IMR-90 (cell line): ENCODE measurements around the gene GH1. TPM values are rescaled to one million over a fixed set of nuclear protein-coding genes. Genes with fewer than 3 reads are reported as not detected.
"Not testable (repeated sequence)": the region's sequence is repeated elsewhere in the genome, so short reads cannot be mapped to it uniquely, and the experiment has no call there.

Source experiments
- ATAC-seq: fragments of 200-7000 bp; cut with Tn5 transposase; 2 replicates; pipeline ENCODE4 v1.9.1; 2020; ENCODE audit warnings: low read depth, mild to moderate bottlenecking, moderate library complexity
- BruUV-seq: library from RNA; stranded (reverse); fragments of 400-500 nt; replicated peaks from 2 replicates; lab custom pipeline; 2021; lab: Mats Ljungman, UMichigan
- CTCF ChIA-PET: fragments of 300-600 bp; formaldehyde crosslinking; extraction: SDS; loops from one replicate; lab custom pipeline; 2021; ENCODE audit warnings: antibody characterized with exemption; lab: Yijun Ruan, JAX
- POLR2A ChIA-PET: fragments of 300-600 bp; sonication (Branson Sonifier 250); formaldehyde crosslinking; loops from one replicate; lab custom pipeline; 2022; ENCODE audit warnings: antibody characterized with exemption; ENCODE audit not compliant: unreplicated experiment; lab: Charles Lee
- DNase-seq: peaks from one replicate; pipeline ENCODE4 v3.0.0; 2013
- H2AFZ ChIP-seq: replicated peaks from 2 replicates; pipeline ENCODE3; 2013; ENCODE audit warnings: low read length, mild to moderate bottlenecking; ENCODE audit not compliant: poor library complexity
- H2AK5ac ChIP-seq: 2 replicates; pipeline ENCODE4 v1.6.1; 2013; ENCODE audit warnings: low read depth, low read length, inconsistent platforms
- H2AK9ac ChIP-seq: replicated peaks from 2 replicates; pipeline ENCODE3; 2013; ENCODE audit warnings: mild to moderate bottlenecking, low read depth, low read length, moderate library complexity; ENCODE audit not compliant: poor library complexity
- H2BK120ac ChIP-seq: 2 replicates; pipeline ENCODE4 v1.6.1; 2013; ENCODE audit warnings: low read depth, low read length, inconsistent platforms
- H2BK15ac ChIP-seq: 3 replicates; pipeline ENCODE4 v1.6.1; 2013; ENCODE audit warnings: low read depth, low read length, inconsistent platforms
- H2BK20ac ChIP-seq: 2 replicates; pipeline ENCODE4 v1.6.1; 2013; ENCODE audit warnings: low read depth, mild to moderate bottlenecking, inconsistent platforms, low read length, moderate library complexity
- H2BK5ac ChIP-seq: 2 replicates; pipeline ENCODE4 v1.6.1; 2013; ENCODE audit warnings: mild to moderate bottlenecking, low read depth, low read length, inconsistent platforms; ENCODE audit not compliant: poor library complexity, severe bottlenecking
- H3K14ac ChIP-seq: replicated peaks from 2 replicates; pipeline ENCODE4 v1.6.1; 2013; ENCODE audit warnings: low read depth, low read length, inconsistent platforms
- H3K18ac ChIP-seq: 2 replicates; pipeline ENCODE4 v1.6.1; 2013; ENCODE audit warnings: low read depth, low read length, control low read depth
- H3K23ac ChIP-seq: 2 replicates; pipeline ENCODE4 v1.6.1; 2013; ENCODE audit warnings: low read depth, low read length, inconsistent platforms
- H3K27ac ChIP-seq: 2 replicates; pipeline ENCODE4 v1.5.1; 2013; ENCODE audit warnings: mild to moderate bottlenecking, control low read depth, low read length; ENCODE audit not compliant: insufficient read depth
- H3K27me3 ChIP-seq: 2 replicates; pipeline ENCODE4 v1.6.1; 2013; ENCODE audit warnings: low read length; ENCODE audit not compliant: control insufficient read depth, insufficient read depth
- H3K36me3 ChIP-seq: 2 replicates; pipeline ENCODE4 v1.6.1; 2013; ENCODE audit warnings: low read length, mixed read lengths; ENCODE audit not compliant: control insufficient read depth, insufficient read depth
- H3K4ac ChIP-seq: 2 replicates; pipeline ENCODE4 v1.6.1; 2013; ENCODE audit warnings: low read depth, low read length, inconsistent platforms
- H3K4me1 ChIP-seq: 2 replicates; pipeline ENCODE4 v1.6.1; 2013; ENCODE audit warnings: low read length, mixed read lengths; ENCODE audit not compliant: control insufficient read depth, insufficient read depth
- H3K4me2 ChIP-seq: 2 replicates; pipeline ENCODE4 v1.6.1; 2013; ENCODE audit warnings: low read depth, mild to moderate bottlenecking, control low read depth, low read length, moderate library complexity
- H3K4me3 ChIP-seq: 2 replicates; pipeline ENCODE4 v1.5.1; 2013; ENCODE audit warnings: low read depth, mild to moderate bottlenecking, control low read depth, low read length, moderate library complexity; ENCODE audit not compliant: insufficient read depth
- H3K56ac ChIP-seq: 2 replicates; pipeline ENCODE4 v1.6.1; 2013; ENCODE audit warnings: low read length, inconsistent platforms; ENCODE audit not compliant: insufficient read depth; ENCODE audit errors: extremely low read depth
- H3K79me1 ChIP-seq, 2 experiments: 2 replicates each; pipeline ENCODE4 v1.6.1; 2013; ENCODE audit warnings: low read length in 2 of 2, inconsistent platforms in 1 of 2, low read depth in 1 of 2
- H3K9ac ChIP-seq: 2 replicates; pipeline ENCODE4 v1.6.1; 2013; ENCODE audit warnings: low read depth, low read length, control low read depth
- H3K9me1 ChIP-seq: 2 replicates; pipeline ENCODE4 v1.6.1; 2013; ENCODE audit warnings: low read length, inconsistent platforms; ENCODE audit not compliant: insufficient read depth
- H3K9me3 ChIP-seq: 2 replicates; pipeline ENCODE4 v1.6.1; 2013; ENCODE audit warnings: low read length; ENCODE audit not compliant: control insufficient read depth, insufficient read depth
- H4K20me1 ChIP-seq: 2 replicates; pipeline ENCODE4 v1.6.1; 2013; ENCODE audit warnings: low read length, inconsistent platforms; ENCODE audit not compliant: insufficient read depth
- H4K5ac ChIP-seq: 2 replicates; pipeline ENCODE4 v1.6.1; 2013; ENCODE audit warnings: mild to moderate bottlenecking, low read depth, low read length, control low read depth
- H4K8ac ChIP-seq, 2 experiments: 2 replicates each; pipeline ENCODE4 v1.6.1; 2013; ENCODE audit warnings: low read depth in 2 of 2, low read length in 2 of 2, control low read depth in 1 of 2, inconsistent platforms in 1 of 2
- H4K91ac ChIP-seq: 2 replicates; pipeline ENCODE4 v1.6.1; 2013; ENCODE audit warnings: low read depth, low read length, inconsistent platforms; ENCODE audit not compliant: insufficient read depth
- CTCF ChIP-seq: conservative IDR thresholded peaks from 2 replicates; pipeline ENCODE4 v1.5.1; 2012; ENCODE audit warnings: mild to moderate bottlenecking, low read depth, low read length, improper control_type of control experiment
- FOS ChIP-seq: fragments of 150-350 bp; IDR thresholded peaks from 2 replicates; pipeline ENCODE4 v1.6.1; 2016; ENCODE audit warnings: low read depth, low read length
- MXI1 ChIP-seq: IDR thresholded peaks from 2 replicates; pipeline ENCODE4 v1.6.1; 2012; ENCODE audit warnings: low read depth, mild to moderate bottlenecking, low read length, moderate library complexity, borderline replicate concordance
- POLR2A ChIP-seq: IDR thresholded peaks from 2 replicates; pipeline ENCODE4 v1.6.1; 2012; ENCODE audit warnings: mild to moderate bottlenecking, low read depth, low read length
- RFX5 ChIP-seq: IDR thresholded peaks from 2 replicates; pipeline ENCODE4 v1.8.0; 2012; ENCODE audit warnings: low read depth, mild to moderate bottlenecking, low read length, moderate library complexity
- USF2 ChIP-seq: fragments of 150-350 bp; IDR thresholded peaks from 2 replicates; pipeline ENCODE4 v1.6.1; 2017; ENCODE audit warnings: mild to moderate bottlenecking, antibody characterized with exemption, low read length, low read depth
- WGBS, 2 experiments: methylation state at CpG; one replicate each; pipeline versions ENCODE4 v1.1.5 to v1.1.7; 2013; ENCODE audit warnings: missing lambda C conversion rate in 2 of 2; ENCODE audit not compliant: insufficient read length in 1 of 2; ENCODE audit errors: extremely low coverage in 2 of 2; 5-methylcytosine and 5-hydroxymethylcytosine counted together
- dilution Hi-C: fragments of 300-500 bp; cut with HindIII; formaldehyde crosslinking; loops from one replicate; pipeline ENCODE4 v1.14.3; 2018; ENCODE audit warnings: low sequenced_read_pairs; ENCODE audit not compliant: unreplicated experiment
- in situ Hi-C: fragments of 300-500 bp; cut with MboI; formaldehyde crosslinking; loops from 3 replicates; pipeline ENCODE4 v1.14.3; 2019; ENCODE audit warnings: low sequenced_read_pairs, inconsistent platforms, mixed read lengths
- intact Hi-C: fragments of 100-400 bp; cut with micrococcal nuclease; formaldehyde crosslinking; loops from 2 replicates; pipeline ENCODE4 v1.10.0; 2022
- polyA plus RNA-seq, 3 experiments: library from polyadenylated mRNA; depleted of rRNA; stranded (reverse); fragments of >200 nt; gene quantifications; 2 replicates each; pipeline ENCODE4 v1.2.3, GENCODE V29; 2012; ENCODE audit warnings: low replicate concordance in 1 of 3
- total RNA-seq: library from RNA; depleted of rRNA; stranded (reverse); fragments of >200 nt; gene quantifications from 2 replicates; pipeline ENCODE4 v1.2.3, GENCODE V29; 2012

GH1 gene
- total and polyA plus RNA-seq, 2 of the 4 experiments (the other 2 are of a cell fraction), result not detected

GRCh38 chr17:63910096-63910495 lies 8.5 kb downstream of the GH1 start:
- H3K4me1 ChIP-seq, result no peaks in the 10 kb centered on the region
- no peak overlapping the region for H3K4ac ChIP-seq
- no peaks in the 10 kb centered on the region for H3K9me1 ChIP-seq
- no peaks in the 10 kb centered on the region for H3K36me3 ChIP-seq
- no peak overlapping the region for H3K18ac ChIP-seq
- H3K23ac ChIP-seq, result no peak overlapping the region
- TF ChIP-seq USF2, result no peak
- TF ChIP-seq POLR2A, result no peak
- no peak for TF ChIP-seq MXI1
- TF ChIP-seq FOS, result no peak
- no peak for TF ChIP-seq RFX5
- TF ChIP-seq CTCF, result no peak
- WGBS, 2 experiments, result 73% methylated on average over 4 of the region's 14 CpGs; no CpG with 5 or more reads in 1 of the 2 experiments
- dilution Hi-C loops, result no loop called here
- H2AFZ ChIP-seq, result no peak overlapping the region
- H3K27ac ChIP-seq, result no peak overlapping the region
- H2BK120ac ChIP-seq, result no peak overlapping the region
- no peak overlapping the region for H3K4me3 ChIP-seq
- no TSS peak for BruUV-seq
- no peaks in the 10 kb centered on the region for H3K79me1 ChIP-seq
- in situ Hi-C loops, result loop anchor here (10.0 kb wide), 2 partner anchors 115 to 375 kb away; partner anchors contain the start of gene ICAM2
- ChIA-PET POLR2A (no interaction called here), CTCF (interaction anchor here (1.0 kb wide), 1 partner anchor 45 kb away, joined by 4 read pairs; no protein-coding TSS in a partner anchor)
- no peak overlapping the region for H3K14ac ChIP-seq
- H2BK5ac ChIP-seq, result no peak overlapping the region
- H2BK20ac ChIP-seq, result no peak overlapping the region
- no peak overlapping the region for H2AK9ac ChIP-seq
- H4K91ac ChIP-seq, result no peak overlapping the region
- H2BK15ac ChIP-seq, result no peak overlapping the region
- H4K20me1 ChIP-seq, result no peaks in the 10 kb centered on the region
- intact Hi-C loops, result loop anchor here (10.0 kb wide), 1 partner anchor 375 kb away; no protein-coding TSS in a partner anchor
- no peak overlapping the region for H3K56ac ChIP-seq
- H3K9me3 ChIP-seq, result no peaks in the 10 kb centered on the region
- ATAC-seq, result no peak
- no peak overlapping the region for H4K8ac ChIP-seq
- no peak overlapping the region for H2AK5ac ChIP-seq
- no peak overlapping the region for H3K9ac ChIP-seq
- no peak for DNase-seq
- no peak overlapping the region for H3K4me2 ChIP-seq
- no peak overlapping the region for H4K5ac ChIP-seq
- peaks cover 42% of the 10 kb centered on the region for H3K27me3 ChIP-seq

- H3K4me1 ChIP-seq, H3K4me3 ChIP-seq, H3K4me2 ChIP-seq, H3K9me3 ChIP-seq, H4K20me1 ChIP-seq, H4K91ac ChIP-seq, H2AFZ ChIP-seq, H3K9ac ChIP-seq, H3K56ac ChIP-seq, H2BK15ac ChIP-seq, H2BK20ac ChIP-seq, CTCF ChIA-PET, H3K27ac ChIP-seq, H3K14ac ChIP-seq, H2BK5ac ChIP-seq, H2AK5ac ChIP-seq, DNase-seq, H2BK120ac ChIP-seq, H3K36me3 ChIP-seq, H3K18ac ChIP-seq, ATAC-seq, intact Hi-C loops, H2AK9ac ChIP-seq, POLR2A ChIA-PET, H4K5ac ChIP-seq, in situ Hi-C loops, H3K23ac ChIP-seq, H4K8ac ChIP-seq, dilution Hi-C loops, H3K4ac ChIP-seq, H3K9me1 ChIP-seq, H3K79me1 ChIP-seq, BruUV-seq: not testable (repeated sequence)
- WGBS, 2 experiments, result no CpG with 5 or more reads among the region's 10 CpGs
- H3K27me3 ChIP-seq, result peaks cover 42% of the 10 kb centered on the region
These were observed 9.1 kb downstream of the GH1 start for GRCh38 chr17:63909586-63909985.
